HG02884 (cell line): ENCODE results near the gene MCTP1.

ENCODE experiments used
- ATAC-seq: cut with Tn5 transposase; IDR thresholded peaks from one replicate; pipeline ENCODE4 v1.9.1; 2021; ENCODE audit warnings: mild to moderate bottlenecking, moderate library complexity; ENCODE audit not compliant: unreplicated experiment

Gene MCTP1

DNA sequence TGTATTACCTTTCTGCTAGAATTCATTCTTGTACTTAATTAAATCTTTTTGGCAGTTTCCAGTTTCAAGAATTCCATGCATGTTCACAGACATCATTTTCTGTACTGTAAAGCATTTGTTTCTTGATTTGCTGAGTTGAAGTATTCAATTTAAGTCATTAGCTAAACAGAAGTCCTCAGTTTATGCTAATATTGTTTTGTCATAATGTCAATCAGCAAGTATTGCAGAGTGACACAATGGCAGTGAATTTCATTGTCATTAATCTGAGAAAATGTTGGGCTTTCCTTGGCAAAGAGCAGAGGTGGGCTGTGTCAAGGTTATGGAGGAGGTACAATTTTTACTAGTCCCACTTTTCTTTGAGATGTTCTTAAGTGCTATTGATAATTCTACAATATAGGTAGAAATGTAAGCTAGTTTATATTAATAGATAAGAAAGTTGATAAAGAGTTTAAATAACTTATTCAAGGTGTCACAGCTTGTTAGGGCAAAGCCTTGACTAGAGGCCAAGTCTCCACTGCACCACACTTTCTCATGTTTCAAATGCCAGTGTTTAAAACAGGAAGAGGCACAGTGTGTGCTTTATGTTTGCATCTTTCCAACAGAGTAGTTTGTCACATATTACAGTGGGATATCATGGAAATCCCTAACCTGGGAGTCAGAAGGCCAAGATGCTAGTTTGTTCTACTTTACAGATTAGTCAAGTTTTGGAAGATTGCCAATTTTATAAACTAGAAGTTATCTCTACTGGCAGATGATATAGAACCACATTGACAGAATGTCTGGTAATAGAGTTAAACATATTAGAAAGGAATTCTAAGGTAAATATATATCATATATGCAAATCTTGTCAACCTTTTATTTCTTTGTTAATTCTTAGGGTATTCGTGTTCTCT is 610.2 kb downstream of the MCTP1 start:
- ATAC-seq = no peak

DNA sequence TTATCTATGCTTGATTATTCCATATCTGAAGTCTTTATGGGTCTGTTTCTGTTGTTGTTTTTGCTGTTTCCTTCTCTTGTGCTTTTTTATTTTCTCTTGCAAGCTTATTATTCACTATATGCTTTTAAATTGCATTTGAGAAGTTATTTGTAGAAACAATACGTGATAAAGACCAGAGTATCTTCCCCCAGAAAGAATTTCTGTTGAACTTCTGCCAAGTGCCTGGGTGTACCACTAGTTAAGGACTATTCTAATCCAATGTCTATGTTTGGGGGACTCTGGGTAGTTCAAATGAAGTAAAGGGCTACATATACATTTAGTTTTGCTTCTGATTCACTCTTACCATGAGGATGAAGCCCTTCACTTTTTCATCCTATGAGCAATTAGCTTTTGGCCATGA is 612.1 kb downstream of the MCTP1 start:
- no peak for ATAC-seq

GRCh38 chr5:94670726-94671125 is 614.2 kb downstream of the MCTP1 start:
- ATAC-seq = no peak

- ATAC-seq = no peak
Observed at GRCh38 chr5:94667937-94668336, 617.0 kb downstream of the MCTP1 start.

DNA sequence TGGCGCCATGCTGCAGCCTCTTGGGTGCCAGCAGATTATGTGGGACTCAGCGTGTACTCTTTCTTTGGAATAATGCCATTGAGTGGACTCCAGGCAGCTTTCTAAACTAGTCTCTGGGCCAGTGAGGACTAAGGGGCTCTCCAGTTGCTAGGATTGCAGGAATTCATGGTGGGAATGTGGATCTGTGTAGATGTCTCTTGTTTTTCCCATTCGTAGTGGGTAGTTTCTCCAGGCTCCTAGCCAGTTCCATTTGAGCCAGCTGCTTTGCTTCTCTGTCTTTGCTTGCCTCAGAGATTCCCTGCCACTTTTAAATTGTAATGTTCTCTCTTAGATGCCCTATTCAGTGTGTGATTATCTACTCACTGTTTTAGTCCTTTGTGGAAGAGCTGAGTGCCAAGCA is 623.8 kb downstream of the MCTP1 start:
- ATAC-seq = no peak

GRCh38 chr5:94660506-94660905 is 624.4 kb downstream of the MCTP1 start:
- no peak for ATAC-seq

- no peak for ATAC-seq
Observed at GRCh38 chr5:94658272-94658671, 626.6 kb downstream of the MCTP1 start.
